Left cardiac atrium (tissue), 4 donors: ENCODE data around the gene ALDH1L2. TPM values are rescaled to one million over a fixed set of nuclear protein-coding genes. Genes with fewer than 3 reads are reported as not detected.

Experiments used
- ATAC-seq, 2 donors: fragments of 200-7000 bp; cut with Tn5 transposase; one replicate each; pipeline ENCODE4 v1.9.1; 2020; ENCODE audit warnings: mild to moderate bottlenecking in 2 of 2, moderate library complexity in 2 of 2
- DNase-seq: peaks from one replicate; pipeline ENCODE4 v3.0.0-alpha.2; 2020
- intact Hi-C, 2 donors: fragments of 100-400 bp; cut with DNase I; formaldehyde crosslinking; loops; one replicate each; pipeline versions ENCODE4 v1.14.1 to v1.15.1; 2022 to 2023
- total RNA-seq, 2 donors: library from RNA; stranded (reverse); fragmentation: NEBNext Ultra II Directional; extraction: Animal tissue kit (Norgen Biotek cat#: 25700); gene quantifications; one replicate each; pipeline ENCODE4 v1.2.1, GENCODE V29; 2021
- donor health status: DM: no; HTN: yes; CAD: no.
- donor health status: DM: no; HTN: yes; CAD: no; lungs with severe emphysema.
- donor health status: DM: yes; HTN: yes; CAD: no.
- donor health status: Dilated cardiomyopathy.

The ALDH1L2 gene
- total RNA-seq, 2 donors from 2014 or later: 7.4 to 9.0 TPM

GRCh38 chr12:105048315-105048714 lies 35.9 kb downstream of the ALDH1L2 start:
- DNase-seq (no peak), ATAC-seq (no peak)
- intact Hi-C loops: no loop called here

DNA sequence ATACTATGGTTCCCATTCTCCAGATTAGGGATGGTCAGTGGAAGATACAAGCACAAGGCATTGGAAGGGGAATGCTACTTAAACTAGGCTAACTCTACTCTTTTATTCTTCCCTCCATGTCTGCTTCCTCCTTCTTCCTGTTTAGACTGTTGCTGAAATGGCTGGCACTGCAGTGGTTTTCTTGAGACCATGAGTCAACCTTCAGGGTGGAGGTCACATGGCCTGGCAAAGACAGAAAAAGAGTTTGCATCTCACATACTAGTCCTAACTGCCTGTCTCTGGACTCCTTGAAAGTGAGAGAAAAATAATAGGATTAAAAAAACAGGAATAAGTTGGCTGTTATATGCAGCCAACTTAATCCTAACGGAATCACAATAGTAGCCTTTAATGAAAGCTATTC lies 37.0 kb downstream of the ALDH1L2 start:
- DNase-seq (no peak), ATAC-seq (no peak)
- intact Hi-C loops: no loop called here

GRCh38 chr12:105041186-105041585 lies 43.1 kb downstream of the ALDH1L2 start:
- ATAC-seq (no peak), DNase-seq (no peak)
- intact Hi-C loops: no loop called here

DNA sequence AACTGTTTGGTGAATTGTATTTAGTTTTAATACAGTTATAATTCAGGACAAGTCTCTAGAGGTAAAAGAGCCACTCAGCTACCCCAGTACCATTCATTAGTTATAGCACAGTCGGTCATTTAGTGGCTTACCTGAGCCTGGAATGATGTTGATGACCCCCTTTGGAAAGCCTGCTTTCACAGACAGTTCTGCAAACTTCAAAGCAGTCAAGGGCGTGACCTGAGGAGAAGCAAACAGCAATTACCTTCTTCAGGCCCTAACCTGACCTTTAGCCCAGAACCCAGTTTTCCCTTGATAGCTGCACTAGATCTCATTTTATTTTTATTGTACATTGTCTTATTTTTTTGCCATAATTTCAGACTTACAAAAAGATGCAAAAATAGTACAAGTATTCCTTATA lies 43.8 kb downstream of the ALDH1L2 start:
- no peak for DNase-seq
- intact Hi-C loops: no loop called here
- no peak for ATAC-seq

DNA sequence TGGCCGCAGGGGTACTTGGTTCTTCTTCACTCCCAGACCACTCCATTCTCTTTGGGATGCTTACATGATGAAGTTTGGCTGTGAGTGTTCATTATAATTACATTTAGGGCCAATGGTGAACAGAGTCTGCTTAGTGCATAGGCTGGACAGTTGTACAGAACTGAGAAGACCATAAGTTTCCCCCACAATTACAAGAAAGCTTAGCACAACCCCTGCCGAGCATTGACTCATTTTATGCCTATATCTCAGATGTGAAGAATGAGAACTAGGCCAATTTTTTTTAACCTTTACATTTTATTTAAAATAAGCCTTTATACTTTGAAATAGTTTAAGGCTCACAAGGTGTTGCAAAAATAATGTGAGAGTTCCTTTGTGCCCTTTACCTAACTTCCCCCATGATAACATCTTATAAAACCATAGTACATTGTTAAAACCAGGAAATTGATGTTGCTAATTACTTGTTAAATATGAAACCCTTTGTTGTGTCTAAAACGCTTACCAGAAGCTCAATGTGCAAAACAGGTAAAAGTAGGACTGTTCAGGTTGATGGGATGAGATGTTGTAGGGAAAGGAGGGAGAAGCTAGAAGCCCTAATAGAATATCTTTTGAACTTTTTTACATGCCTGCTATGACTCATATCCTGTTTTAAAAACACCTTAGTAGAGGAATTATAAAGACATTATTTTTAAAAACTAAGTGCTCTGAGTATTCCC lies 47.2 kb downstream of the ALDH1L2 start:
- intact Hi-C loops: no loop called here
- no peak for ATAC-seq
- DNase-seq: no peak

DNA sequence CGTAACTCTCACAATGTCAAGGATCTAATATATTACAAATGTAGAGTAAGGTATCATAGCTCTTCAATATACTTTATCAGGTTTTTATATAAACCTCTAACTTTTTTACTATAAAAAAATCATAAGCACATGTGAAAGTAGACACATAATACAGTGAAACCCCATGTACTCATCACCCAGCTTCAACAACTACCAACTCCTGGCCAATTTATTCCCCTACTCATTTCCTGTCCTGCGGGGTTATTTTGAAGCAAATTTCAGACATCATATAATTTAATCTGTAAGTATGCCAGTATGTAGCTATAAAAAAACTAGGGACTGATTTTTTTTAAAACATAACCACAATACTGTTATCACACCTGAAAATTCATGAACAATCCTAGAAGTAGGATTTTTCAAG lies 50.4 kb downstream of the ALDH1L2 start:
- ATAC-seq (no peak), DNase-seq (no peak)
- intact Hi-C loops: no loop called here

GRCh38 chr12:105032703-105033357 lies 51.4 kb downstream of the ALDH1L2 start:
- intact Hi-C loops: no loop called here
- DNase-seq (no peak), ATAC-seq (peak in 1 of 2 donors; percentile 84)

- DNase-seq: no peak
- intact Hi-C loops: no loop called here
- no peak for ATAC-seq
These were observed 53.1 kb downstream of the ALDH1L2 start for GRCh38 chr12:105030820-105031807.

- intact Hi-C loops: no loop called here
- ATAC-seq: no peak
- DNase-seq: no peak
These were observed 57.8 kb downstream of the ALDH1L2 start for GRCh38 chr12:105026411-105026810.

DNA sequence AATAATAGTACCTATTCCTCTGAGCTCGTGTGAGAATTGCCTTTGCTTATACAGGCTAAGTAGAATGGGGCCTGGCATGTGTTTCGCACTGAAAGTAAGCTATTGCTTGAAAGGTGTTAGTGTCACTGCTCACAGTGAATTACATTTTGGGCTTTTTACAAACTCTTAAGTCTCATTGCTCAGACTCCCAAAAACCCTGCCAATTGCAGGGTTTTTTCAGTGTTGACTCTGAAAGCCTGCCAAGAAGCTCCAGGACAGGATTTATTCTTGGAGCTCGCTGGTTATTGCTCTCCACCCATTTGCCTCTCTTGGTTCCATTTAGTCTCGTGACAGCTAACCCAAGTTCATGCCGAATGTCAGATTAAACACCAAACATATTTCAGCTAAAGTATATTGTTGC lies 58.4 kb downstream of the ALDH1L2 start:
- DNase-seq (peak; percentile 25), ATAC-seq (peak; percentile 78 to 86)
- intact Hi-C loops: no loop called here

DNA sequence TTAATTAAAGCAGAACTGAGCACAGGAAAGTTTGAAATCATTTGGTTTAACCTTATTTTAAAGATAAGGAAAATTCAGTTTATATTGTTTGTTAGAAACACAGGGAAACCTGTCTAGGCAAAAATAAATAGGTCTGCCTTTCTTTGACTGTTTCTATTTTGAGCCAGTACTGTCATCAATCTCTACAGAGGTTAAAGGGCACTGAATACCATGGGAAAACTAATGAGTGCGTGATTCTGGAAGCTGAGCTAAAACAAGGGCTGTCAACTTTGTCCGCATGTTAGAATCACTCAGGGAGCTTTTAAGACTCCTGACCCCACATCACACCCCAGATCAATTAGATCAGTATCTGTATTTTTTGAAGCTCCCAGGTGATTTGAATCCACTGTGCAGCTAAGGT lies 59.3 kb downstream of the ALDH1L2 start:
- no peak for DNase-seq
- intact Hi-C loops: no loop called here
- peak; percentile 35 to 39 for ATAC-seq

DNA sequence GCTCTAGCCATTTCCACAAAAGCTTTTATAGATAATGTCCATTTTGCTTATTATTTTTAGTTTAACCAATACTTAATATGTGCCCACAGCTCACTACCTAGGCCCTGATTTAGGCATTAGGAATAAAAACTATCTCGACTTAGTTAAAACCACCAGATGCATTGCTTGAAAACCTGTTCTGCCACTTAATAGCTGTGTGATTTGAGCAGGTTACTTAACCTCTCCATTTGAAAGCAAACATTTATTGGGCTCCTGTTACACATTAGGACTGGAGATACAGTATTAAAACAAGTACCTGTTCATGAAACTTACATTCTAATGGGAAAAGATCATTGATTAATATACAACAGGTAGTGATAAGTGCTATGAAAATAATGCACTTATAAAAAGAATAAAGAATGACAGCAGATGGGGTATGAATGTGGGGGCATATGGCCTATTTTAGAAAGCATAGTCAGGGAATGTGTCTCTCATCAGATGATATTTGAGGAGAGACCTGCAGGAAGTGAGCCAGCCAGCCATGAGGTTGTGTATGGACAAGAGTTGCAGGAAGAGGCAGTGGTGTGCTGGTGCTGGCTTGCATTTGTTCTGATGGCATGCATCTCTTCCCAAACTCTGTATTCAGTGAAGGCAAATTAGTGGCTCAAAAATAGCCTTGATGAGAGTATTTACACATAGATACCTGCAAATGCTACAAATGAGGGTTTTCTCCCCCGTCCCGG lies 63.9 kb downstream of the ALDH1L2 start:
- intact Hi-C loops: no loop called here
- no peak for DNase-seq
- ATAC-seq: no peak

GRCh38 chr12:105018776-105019175 lies 65.5 kb downstream of the ALDH1L2 start:
- DNase-seq: no peak
- no peak for ATAC-seq

DNA sequence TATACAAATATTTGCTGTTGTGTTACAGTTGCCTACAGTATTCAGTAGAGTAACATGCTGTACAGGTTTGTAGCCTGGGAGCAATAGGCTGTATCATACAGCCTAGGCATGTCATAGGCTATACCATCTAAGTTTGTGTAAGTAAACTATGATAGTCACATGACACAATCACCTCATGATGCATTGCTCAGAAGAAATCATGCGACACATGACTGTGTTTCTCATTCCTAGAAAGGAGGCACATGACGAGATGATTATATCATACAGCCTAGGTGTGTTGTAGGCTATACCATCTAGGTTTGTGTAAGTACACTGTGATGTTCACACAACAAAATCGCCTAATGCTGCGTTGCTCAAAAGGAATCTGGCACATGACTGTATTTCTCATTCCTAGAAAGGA lies 66.2 kb downstream of the ALDH1L2 start:
- ATAC-seq (no peak), DNase-seq (no peak)
- intact Hi-C loops: no loop called here

More at GRCh38 chr12:105018776-105019175, 65.5 kb downstream of the ALDH1L2 start:
- intact Hi-C loops: no loop called here

- DNase-seq (no peak), ATAC-seq (no peak)
- intact Hi-C loops: no loop called here
These were observed 68.7 kb downstream of the ALDH1L2 start for GRCh38 chr12:105015543-105015942.

- no peak for ATAC-seq
- intact Hi-C loops: no loop called here
- DNase-seq: no peak
These were observed 69.7 kb downstream of the ALDH1L2 start for GRCh38 chr12:105014603-105015002.

DNA sequence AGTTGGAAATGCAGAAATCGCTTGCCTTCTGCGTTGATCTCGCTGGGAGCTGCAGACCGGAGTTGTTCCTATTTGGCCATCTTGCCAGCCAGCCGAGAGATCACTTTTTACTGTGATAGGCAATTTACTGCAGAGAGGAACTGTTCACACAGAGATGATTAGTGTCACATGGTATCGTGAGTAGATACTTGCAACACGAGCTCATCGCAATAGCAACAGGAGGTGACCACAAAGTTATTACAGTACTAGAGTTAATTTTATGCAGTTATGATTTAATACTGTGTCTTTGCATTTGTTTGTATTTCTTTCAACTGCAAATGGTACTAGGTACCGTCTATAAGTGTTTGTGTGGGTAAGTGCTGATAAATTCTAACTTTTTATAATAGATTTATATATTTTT lies 70.4 kb downstream of the ALDH1L2 start:
- ATAC-seq (no peak), DNase-seq (no peak)
- intact Hi-C loops: no loop called here

- DNase-seq (no peak), ATAC-seq (no peak)
- intact Hi-C loops: no loop called here
These were observed 82.8 kb downstream of the ALDH1L2 start for GRCh38 chr12:105001476-105001875.

GRCh38 chr12:104999347-104999685 lies 84.9 kb downstream of the ALDH1L2 start:
- intact Hi-C loops: no loop called here
- no peak for ATAC-seq
- no peak for DNase-seq
